Fibroblast of upper back skin (primary cell): ENCODE measurements around the gene C1GALT1.
"Not testable (repeated sequence)": the region's sequence is repeated elsewhere in the genome, so short reads cannot be mapped to it uniquely, and the experiment has no call there.

Experiments used
- DNase-seq: peaks from one replicate; pipeline ENCODE4 v3.0.0-alpha.2; 2013

The C1GALT1 gene

DNA sequence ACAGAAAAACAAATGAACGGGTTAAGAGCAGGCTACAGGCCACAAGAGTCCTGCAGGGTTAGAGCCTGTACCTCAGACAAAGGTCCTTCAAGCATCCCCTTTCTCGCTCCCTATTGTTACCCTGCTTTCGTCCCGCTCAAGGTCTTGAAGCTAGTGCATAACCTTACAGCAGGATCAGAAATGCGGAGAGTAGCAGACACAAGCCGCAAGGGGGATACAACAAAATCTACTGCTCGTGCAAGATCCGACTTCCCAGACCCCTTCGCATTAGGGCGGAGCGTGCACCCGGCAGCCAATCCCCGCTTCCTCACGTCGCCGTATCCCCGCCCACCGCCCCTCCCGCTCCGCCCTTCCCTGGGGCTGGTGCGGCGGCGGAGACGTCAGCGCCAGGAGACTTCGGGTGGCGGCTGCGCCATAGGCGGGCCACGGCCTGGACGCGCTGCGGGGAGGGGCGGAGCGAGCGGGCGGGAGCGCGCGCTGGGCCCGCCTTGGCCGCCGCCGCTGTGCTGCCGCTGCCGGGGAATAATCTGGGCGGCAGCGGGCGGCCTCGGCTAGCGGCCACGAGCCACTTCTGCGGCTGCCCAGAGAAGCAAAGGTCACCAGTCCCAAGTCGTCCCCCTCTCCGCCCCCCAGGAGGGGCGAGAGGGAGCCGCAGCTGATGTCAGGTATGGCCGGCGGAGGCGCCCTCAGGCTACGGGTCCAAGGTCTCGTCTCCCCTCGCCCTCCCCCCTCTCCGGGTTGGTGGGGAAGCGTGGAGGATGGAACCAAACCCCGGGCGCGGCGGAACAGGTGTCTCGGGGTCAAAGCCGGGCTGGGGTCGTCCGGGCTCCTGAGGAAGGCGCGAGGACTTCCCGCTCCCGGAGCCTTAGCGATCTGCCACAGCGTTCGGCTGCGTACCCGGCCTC, at the start of gene C1GALT1:
TSS of gene C1GALT1 (plus strand) at position 389 of the 905 bp plus-strand sequence. CDS start 51,776 bp downstream, outside the sequence.
- DNase-seq, result peak; percentile 98

- no peak for DNase-seq
Observed at GRCh38 chr7:7134046-7134445, 48.3 kb upstream of the C1GALT1 start.

DNA sequence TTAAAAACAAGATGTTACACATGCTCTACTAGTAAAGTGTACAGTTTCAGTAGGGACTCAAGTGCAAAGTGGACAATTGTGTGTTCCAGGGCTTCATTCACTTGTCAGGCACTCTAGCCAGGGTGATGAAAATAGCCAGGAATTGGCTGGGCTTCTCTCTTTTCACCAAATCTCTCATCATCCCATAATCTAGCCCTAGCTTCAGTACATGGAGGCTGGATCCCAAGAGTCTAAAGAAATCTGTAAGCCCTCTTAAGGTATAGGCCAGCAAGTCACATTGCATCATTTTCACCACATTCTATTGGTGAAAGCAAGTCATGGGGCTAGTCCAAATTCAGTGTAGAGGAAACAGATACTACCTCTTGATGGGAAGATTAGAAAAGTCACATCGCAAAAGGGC, 47.3 kb upstream of the C1GALT1 start:
- DNase-seq, result no peak

DNA sequence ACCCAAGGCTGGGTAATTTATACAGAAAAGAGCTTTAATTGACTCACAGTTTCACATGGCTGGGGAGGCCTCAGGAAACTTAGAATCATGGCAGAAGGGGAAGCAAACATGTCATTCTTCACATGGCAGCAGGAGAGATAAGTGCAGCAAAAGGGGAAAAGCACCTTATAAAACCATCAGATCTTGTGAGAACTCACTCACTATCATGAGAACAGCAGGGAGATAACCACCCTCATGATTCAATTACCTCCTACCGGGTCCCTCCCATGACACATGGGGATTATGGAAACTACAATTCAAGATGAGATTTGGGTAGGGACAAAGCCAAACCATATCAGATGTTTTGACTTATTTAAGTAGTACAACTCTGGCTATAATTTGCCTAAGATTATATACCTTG, 46.4 kb upstream of the C1GALT1 start:
- DNase-seq, result not testable (repeated sequence)

GRCh38 chr7:7136466-7137381, 45.6 kb upstream of the C1GALT1 start:
- DNase-seq, result no peak

- DNase-seq, result no peak
Observed at GRCh38 chr7:7138897-7139296, 43.4 kb upstream of the C1GALT1 start.

DNA sequence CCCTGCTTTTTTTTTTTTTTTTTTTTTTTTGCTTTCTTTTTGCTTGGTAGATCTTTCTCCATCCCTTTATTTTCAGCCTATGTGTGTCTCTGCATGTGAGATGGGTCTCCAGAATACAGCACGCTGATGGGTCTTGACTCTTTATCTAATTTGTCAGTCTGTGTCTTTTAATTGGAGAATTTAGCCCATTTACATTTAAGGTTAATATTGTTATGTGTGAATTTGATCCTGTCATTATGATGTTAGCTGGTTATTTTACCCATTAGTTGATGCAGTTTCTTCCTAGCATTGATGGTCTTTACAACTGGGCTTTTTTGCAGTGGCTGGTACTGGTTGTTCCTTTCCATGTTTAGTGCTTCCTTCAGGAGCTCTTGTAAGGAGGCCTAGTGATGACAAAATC, 38.9 kb upstream of the C1GALT1 start:
- DNase-seq, result not testable (repeated sequence)

DNA sequence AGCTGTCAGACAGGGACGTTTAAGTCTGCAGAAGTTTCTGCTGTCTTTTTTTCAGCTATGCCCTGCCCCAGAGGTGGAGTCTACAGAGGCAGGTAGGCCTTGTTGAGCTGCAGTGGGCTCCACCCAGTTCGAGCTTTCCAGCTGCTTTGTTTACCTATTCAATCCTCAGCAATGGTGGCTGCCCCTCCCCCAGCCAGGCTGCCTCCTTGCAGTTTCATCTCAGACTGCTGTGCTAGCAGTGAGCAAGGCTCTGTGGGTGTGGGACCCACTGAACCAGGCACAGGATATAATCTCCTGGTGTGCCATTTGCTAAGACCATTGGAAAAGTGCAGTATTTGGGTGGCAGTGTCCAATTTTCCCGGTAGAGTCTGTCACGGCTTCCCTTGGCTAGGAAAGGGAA, 37.2 kb upstream of the C1GALT1 start:
- not testable (repeated sequence) for DNase-seq

- DNase-seq, result no peak
Observed at GRCh38 chr7:7146837-7147236, 35.5 kb upstream of the C1GALT1 start.

- DNase-seq, result no peak
Observed at GRCh38 chr7:7148798-7149481, 33.4 kb upstream of the C1GALT1 start.

DNA sequence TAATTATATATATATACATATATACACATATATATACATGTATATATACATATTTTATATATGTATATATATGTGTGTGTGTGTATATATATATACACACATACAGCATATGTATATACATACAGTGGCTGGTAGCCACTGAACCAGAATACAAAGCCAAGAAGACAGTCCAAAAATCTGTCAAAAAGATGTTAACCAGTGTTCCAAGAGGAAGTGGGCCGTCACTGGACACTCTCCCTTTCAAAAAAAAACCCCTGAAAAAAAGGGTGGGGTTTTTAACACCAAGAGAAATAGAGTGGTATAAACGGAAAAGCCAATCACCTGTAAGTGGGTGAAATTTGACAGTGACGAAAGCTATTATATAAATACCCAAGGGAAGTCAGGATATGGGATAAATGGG, 31.1 kb upstream of the C1GALT1 start:
- no peak for DNase-seq

GRCh38 chr7:7151865-7152264, 30.5 kb upstream of the C1GALT1 start:
- DNase-seq, result no peak

DNA sequence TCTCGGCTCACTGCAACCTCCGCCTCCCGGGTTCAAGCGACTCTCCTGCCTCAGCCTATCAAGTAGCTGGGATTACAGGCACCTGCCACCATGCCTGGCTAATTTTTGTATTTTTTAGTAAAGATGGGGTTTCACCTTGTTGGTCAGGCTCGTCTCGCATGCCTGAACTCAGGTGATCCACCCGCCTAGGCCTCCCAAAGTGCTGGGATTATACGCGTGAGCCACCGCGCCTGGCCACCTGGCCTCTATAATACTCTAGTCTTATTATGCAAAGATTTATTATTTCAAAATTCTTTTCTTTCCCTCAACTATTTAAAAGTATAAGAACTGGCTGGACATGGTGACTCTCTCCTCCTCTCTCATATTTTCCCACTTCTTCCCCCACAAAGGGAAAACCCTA, 30.0 kb upstream of the C1GALT1 start:
- no peak for DNase-seq

- DNase-seq, result not testable (repeated sequence)
Observed at GRCh38 chr7:7154355-7154754, 28.0 kb upstream of the C1GALT1 start.

- no peak for DNase-seq
Observed at GRCh38 chr7:7156663-7157062, 25.7 kb upstream of the C1GALT1 start.

DNA sequence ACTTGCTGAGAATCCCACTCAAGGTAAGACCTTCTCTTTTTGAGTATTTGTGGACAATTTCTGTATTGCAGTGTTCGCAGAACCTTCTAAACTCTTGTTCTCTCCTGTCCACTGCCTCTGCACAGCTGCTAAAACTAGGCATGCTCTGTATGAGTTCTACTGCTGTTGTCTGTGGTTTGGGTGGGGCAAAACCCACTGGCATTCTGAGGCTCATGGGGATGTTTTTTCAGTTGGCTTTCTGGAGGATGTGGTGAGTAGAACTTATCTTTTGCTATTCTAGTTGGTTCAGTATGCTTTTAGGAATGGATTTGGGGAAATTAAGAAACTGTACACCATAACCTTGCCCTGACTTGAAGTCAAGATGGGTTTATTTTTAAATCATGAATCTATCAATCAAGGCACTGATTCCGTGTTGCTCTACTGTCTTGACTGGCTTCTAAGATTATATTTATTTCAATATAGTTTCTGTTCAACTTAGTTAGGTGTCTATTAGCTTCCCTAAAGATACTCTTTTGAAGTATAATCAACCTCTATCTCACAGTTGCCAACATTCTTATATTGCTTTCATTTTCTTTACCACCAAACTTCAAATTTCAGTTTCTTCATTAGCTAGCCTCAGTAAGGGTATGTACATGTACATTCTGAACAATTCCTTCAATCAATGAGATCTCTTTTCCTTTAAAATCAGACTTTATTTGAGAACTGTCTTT, 25.0 kb upstream of the C1GALT1 start:
- DNase-seq, result peak; percentile 81

GRCh38 chr7:7157887-7158271, 24.5 kb upstream of the C1GALT1 start:
- peak; percentile 68 for DNase-seq

GRCh38 chr7:7159063-7159658, 23.2 kb upstream of the C1GALT1 start:
- DNase-seq, result no peak

GRCh38 chr7:7164591-7164990, 17.8 kb upstream of the C1GALT1 start:
- DNase-seq, result no peak

- DNase-seq, result no peak
Observed at GRCh38 chr7:7165372-7165771, 17.0 kb upstream of the C1GALT1 start.

GRCh38 chr7:7166318-7166717, 16.0 kb upstream of the C1GALT1 start:
- DNase-seq, result no peak

- no peak for DNase-seq
Observed at GRCh38 chr7:7169296-7169695, 13.0 kb upstream of the C1GALT1 start.
